Liver (tissue), 9 donors: ENCODE results near the gene SCAMP5. TPM values are rescaled to one million over a fixed set of nuclear protein-coding genes. Genes with fewer than 3 reads are reported as not detected.

Experiments used
- DNase-seq: peaks from one replicate; pipeline ENCODE4 v3.0.0-alpha.2; 2017; ENCODE audit warnings: low spot score
- H3K27ac ChIP-seq, 2 donors: one replicate each; pipeline ENCODE4 v1.7.0; 2013; ENCODE audit warnings: inconsistent platforms in 2 of 2, low read length in 2 of 2, control low read depth in 1 of 2, low read depth in 1 of 2, mild to moderate bottlenecking in 1 of 2
- H3K27me3 ChIP-seq, 4 donors: one replicate each; pipeline versions ENCODE4 v1.6.1 to v1.7.0; 2013; ENCODE audit warnings: low read length in 3 of 4, inconsistent platforms in 1 of 4, mild to moderate bottlenecking in 1 of 4, moderate library complexity in 1 of 4; ENCODE audit not compliant: control insufficient read depth in 4 of 4, insufficient read depth in 4 of 4
- H3K36me3 ChIP-seq, 4 donors: one replicate each; pipeline versions ENCODE4 v1.6.1 to v1.7.0; 2013; ENCODE audit warnings: low read length in 3 of 4, mild to moderate bottlenecking in 3 of 4, low read depth in 1 of 4, moderate library complexity in 1 of 4; ENCODE audit not compliant: control insufficient read depth in 4 of 4, insufficient read depth in 3 of 4
- H3K4me1 ChIP-seq, 4 donors: one replicate each; pipeline versions ENCODE4 v1.6.1 to v1.7.0; 2013; ENCODE audit warnings: low read length in 3 of 4, mild to moderate bottlenecking in 3 of 4, moderate library complexity in 1 of 4; ENCODE audit not compliant: control insufficient read depth in 4 of 4, insufficient read depth in 4 of 4
- H3K4me3 ChIP-seq, 3 donors: one replicate each; pipeline versions ENCODE4 v1.6.1 to v1.7.0; 2013; ENCODE audit warnings: low read length in 3 of 3, control low read depth in 1 of 3, low read depth in 1 of 3, mild to moderate bottlenecking in 1 of 3
- H3K9ac ChIP-seq, 2 donors: one replicate each; pipeline ENCODE4 v1.7.0; 2013; ENCODE audit warnings: low read length in 2 of 2, mild to moderate bottlenecking in 2 of 2, moderate library complexity in 2 of 2, control low read depth in 1 of 2, low read depth in 1 of 2
- H3K9me3 ChIP-seq, 4 donors: one replicate each; pipeline versions ENCODE4 v1.6.1 to v1.7.0; 2013; ENCODE audit warnings: low read length in 3 of 4; ENCODE audit not compliant: control insufficient read depth in 4 of 4
- EGR1 ChIP-seq, 2 donors: IDR thresholded peaks; 2 replicates each; pipeline ENCODE4 v1.6.1; 2016 to 2018; ENCODE audit warnings: antibody characterized with exemption in 2 of 2, low read depth in 2 of 2
- GABPA ChIP-seq, 2 donors: IDR thresholded peaks in 1 of 2; conservative IDR thresholded peaks in 1 of 2; 2 replicates each; pipeline ENCODE4 v1.6.1; 2016; ENCODE audit warnings: antibody characterized with exemption in 2 of 2, mild to moderate bottlenecking in 1 of 2, moderate library complexity in 1 of 2
- HNF4A ChIP-seq, 2 donors: conservative IDR thresholded peaks; 2 replicates each; pipeline ENCODE4 v1.6.1; 2016; ENCODE audit warnings: antibody characterized with exemption in 2 of 2, mild to moderate bottlenecking in 2 of 2
- HNF4G ChIP-seq: IDR thresholded peaks from 2 replicates; pipeline ENCODE4 v1.6.1; 2016; ENCODE audit warnings: antibody characterized with exemption
- JUND ChIP-seq, 2 donors: IDR thresholded peaks; 2 replicates each; pipeline ENCODE4 v1.6.1; 2016; ENCODE audit warnings: antibody characterized with exemption in 2 of 2
- MAX ChIP-seq: IDR thresholded peaks from 2 replicates; pipeline ENCODE4 v1.6.1; 2016; ENCODE audit warnings: antibody characterized with exemption
- NR2F2 ChIP-seq: IDR thresholded peaks from 2 replicates; pipeline ENCODE4 v1.6.1; 2016; ENCODE audit warnings: antibody characterized with exemption
- RAD21 ChIP-seq, 2 donors: IDR thresholded peaks; 2 replicates each; pipeline ENCODE4 v1.6.1; 2016; ENCODE audit warnings: antibody characterized with exemption in 2 of 2, mild to moderate bottlenecking in 2 of 2
- REST ChIP-seq: IDR thresholded peaks from 2 replicates; pipeline ENCODE4 v1.6.1; 2016; ENCODE audit warnings: antibody characterized with exemption, mild to moderate bottlenecking
- RXRA ChIP-seq, 2 donors: IDR thresholded peaks; 2 replicates each; pipeline ENCODE4 v1.6.1; 2017 to 2018; ENCODE audit warnings: antibody characterized with exemption in 2 of 2, mild to moderate bottlenecking in 1 of 2
- SP1 ChIP-seq: IDR thresholded peaks from 2 replicates; pipeline ENCODE4 v1.6.1; 2018; ENCODE audit warnings: antibody characterized with exemption, mild to moderate bottlenecking
- TAF1 ChIP-seq: conservative IDR thresholded peaks from 2 replicates; pipeline ENCODE4 v1.6.1; 2016; ENCODE audit warnings: antibody characterized with exemption, mild to moderate bottlenecking
- YY1 ChIP-seq: IDR thresholded peaks from 2 replicates; pipeline ENCODE4 v1.6.1; 2016; ENCODE audit warnings: antibody characterized with exemption, mild to moderate bottlenecking
- WGBS: extraction: QIAGEN DNeasy Blood & Tissue Kit; methylation state at CpG from one replicate; pipeline ENCODE4 v1.1.7; 2013; 5-methylcytosine and 5-hydroxymethylcytosine counted together
- polyA plus RNA-seq, 2 donors: library from polyadenylated mRNA; stranded (reverse) in 1 of 2; unstranded in 1 of 2; fragments of 200-250 nt in 1 of 2; fragments of >200 nt in 1 of 2; fragmentation: Nextera tagmentation in 1 of 2; extraction: Ambion mirVana in 1 of 2; gene quantifications; one replicate each; pipeline versions ENCODE4 v1.2.1 to v1.2.3, GENCODE V29; 2013 to 2015
- total RNA-seq, 2 donors: library from RNA; depleted of rRNA; stranded (reverse); fragments of >200 nt; gene quantifications; one replicate each; pipeline ENCODE4 v1.2.3, GENCODE V29; 2014
- TF ChIP-seq, protein P1 (sequence below): fragments of 150-350 bp; IDR thresholded peaks from 2 replicates; pipeline ENCODE4 v1.5.1; 2017; ENCODE audit warnings: improper control_type of control experiment, low read depth, low read length; ENCODE audit not compliant: missing input control
- TF ChIP-seq, protein P2 (sequence below): IDR thresholded peaks from 2 replicates; pipeline ENCODE4 v1.6.1; 2016; ENCODE audit warnings: antibody characterized with exemption
- donor health status: healthy.
- donor health status: healthy.
- donor health status: healthy.
- donor health status: healthy.
- donor health status: healthy.

Gene SCAMP5
- total and polyA plus RNA-seq, 4 donors: 0.50 to 7.5 (median 5.7) TPM

GRCh38 chr15:75063889-75064288, 68.5 kb downstream of the SCAMP5 start:
- Histone ChIP-seq H3K36me3 (no peaks in the 10 kb centered on the region), H3K4me3 (no peak overlapping the region), H3K27me3 (no peaks in the 10 kb centered on the region), H3K9me3 (no peaks in the 10 kb centered on the region), H3K9ac (no peak overlapping the region), H3K27ac (no peak overlapping the region), H3K4me1 (no peaks in the 10 kb centered on the region)
- TF ChIP-seq HNF4G (no peak), EGR1 (IDR thresholded peaks at IDR 0.05; ENCODE audit: low read depth in 2 of 2) (no peak), RAD21 (IDR thresholded peaks at IDR 0.05) (no peak), REST (no peak), HNF4A (conservative IDR thresholded peaks at IDR 0.05) (no peak), SP1 (no peak), NR2F2 (no peak), TAF1 (no peak), JUND (IDR thresholded peaks at IDR 0.05) (no peak)
- TF ChIP-seq, protein P1, sequence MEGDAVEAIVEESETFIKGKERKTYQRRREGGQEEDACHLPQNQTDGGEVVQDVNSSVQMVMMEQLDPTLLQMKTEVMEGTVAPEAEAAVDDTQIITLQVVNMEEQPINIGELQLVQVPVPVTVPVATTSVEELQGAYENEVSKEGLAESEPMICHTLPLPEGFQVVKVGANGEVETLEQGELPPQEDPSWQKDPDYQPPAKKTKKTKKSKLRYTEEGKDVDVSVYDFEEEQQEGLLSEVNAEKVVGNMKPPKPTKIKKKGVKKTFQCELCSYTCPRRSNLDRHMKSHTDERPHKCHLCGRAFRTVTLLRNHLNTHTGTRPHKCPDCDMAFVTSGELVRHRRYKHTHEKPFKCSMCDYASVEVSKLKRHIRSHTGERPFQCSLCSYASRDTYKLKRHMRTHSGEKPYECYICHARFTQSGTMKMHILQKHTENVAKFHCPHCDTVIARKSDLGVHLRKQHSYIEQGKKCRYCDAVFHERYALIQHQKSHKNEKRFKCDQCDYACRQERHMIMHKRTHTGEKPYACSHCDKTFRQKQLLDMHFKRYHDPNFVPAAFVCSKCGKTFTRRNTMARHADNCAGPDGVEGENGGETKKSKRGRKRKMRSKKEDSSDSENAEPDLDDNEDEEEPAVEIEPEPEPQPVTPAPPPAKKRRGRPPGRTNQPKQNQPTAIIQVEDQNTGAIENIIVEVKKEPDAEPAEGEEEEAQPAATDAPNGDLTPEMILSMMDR: no peak
- TF ChIP-seq, protein P2, sequence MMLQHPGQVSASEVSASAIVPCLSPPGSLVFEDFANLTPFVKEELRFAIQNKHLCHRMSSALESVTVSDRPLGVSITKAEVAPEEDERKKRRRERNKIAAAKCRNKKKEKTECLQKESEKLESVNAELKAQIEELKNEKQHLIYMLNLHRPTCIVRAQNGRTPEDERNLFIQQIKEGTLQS: no peak
- DNase-seq: no peak
- 96% methylated on average over 9 of the region's 9 CpGs for WGBS

DNA sequence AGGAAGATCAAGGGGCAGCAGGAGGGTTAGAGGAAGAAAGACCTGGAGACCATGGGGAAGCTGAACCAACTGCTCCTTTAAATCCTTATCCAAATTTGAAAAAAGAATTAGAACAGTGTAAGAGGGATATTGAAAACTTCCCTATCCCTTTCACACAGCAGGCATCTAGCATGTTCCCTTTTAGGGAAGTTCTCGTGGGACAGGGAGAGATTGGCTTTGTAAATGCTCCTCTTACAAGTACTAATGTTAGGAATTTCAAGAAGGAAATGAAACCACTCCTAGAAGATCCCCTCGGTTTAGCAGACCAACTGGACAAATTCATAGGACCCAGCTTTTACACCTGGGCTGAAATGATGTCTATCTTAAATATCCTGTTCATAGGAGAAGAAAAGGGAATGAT, 69.5 kb downstream of the SCAMP5 start:
- no peak overlapping the region for H3K27ac ChIP-seq
- H3K4me1 ChIP-seq: no peaks in the 10 kb centered on the region
- H3K4me3 ChIP-seq: no peak overlapping the region
- no peaks in the 10 kb centered on the region for H3K9me3 ChIP-seq
- no peaks in the 10 kb centered on the region for H3K36me3 ChIP-seq
- no peak overlapping the region for H3K9ac ChIP-seq
- no peaks in the 10 kb centered on the region for H3K27me3 ChIP-seq
- TF ChIP-seq NR2F2 (no peak), MAX (no peak), EGR1 (IDR thresholded peaks at IDR 0.05; ENCODE audit: low read depth in 2 of 2) (no peak), YY1 (no peak), RXRA (IDR thresholded peaks at IDR 0.05) (no peak), GABPA (IDR thresholded peaks at IDR 0.05 in 1 of 2, conservative IDR thresholded peaks at IDR 0.05 in 1 of 2) (no peak), SP1 (no peak)
- TF ChIP-seq, protein P2: no peak
- TF ChIP-seq, protein P1: no peak
- DNase-seq: no peak
- 64% methylated on average over 2 of the region's 2 CpGs for WGBS
